ENCODE results near the gene MYO7A.

Gene MYO7A

DNA sequence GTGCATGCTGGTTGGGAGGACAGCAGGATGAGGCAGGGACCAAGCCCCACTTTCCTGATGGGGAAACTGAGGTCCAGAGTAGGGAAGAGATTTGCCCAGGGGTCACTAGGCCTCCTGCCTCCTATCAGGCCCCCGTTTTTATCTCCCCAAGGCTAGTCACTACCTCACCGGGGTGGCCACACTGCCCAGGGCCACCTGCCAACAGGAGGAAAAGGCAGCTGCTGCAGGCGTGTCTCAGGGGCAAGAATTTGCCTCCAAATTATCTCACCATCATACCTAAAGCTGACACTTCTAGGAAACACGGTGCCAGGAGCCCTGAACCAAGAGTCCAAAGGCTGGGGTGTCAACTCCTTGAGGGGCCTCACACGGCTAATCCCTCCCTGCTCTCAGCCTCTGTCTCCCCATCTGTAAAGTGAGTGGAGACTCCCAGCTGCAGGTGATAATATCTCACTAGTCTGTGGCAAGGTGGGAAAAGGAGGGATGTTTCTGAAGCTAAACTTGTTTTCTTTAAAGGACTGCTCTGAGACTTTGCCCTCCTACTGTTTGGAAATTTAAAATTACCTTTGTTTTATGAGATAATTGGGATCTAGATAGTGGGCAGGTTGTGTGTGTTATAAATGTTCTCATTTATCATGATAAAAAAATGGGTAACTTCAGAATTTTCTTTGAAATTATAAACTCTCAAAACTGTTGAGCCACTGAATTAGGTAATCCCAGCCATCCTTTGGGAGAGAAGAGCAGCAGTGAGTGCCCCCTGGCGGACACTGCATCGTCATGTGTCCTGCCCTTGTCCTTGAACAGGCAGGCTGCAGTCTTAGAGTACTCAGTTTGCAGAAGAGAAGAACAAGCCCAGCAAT, 60.0 kb downstream of the MYO7A start:
- DNase-seq, result peak; percentile 62

DNA sequence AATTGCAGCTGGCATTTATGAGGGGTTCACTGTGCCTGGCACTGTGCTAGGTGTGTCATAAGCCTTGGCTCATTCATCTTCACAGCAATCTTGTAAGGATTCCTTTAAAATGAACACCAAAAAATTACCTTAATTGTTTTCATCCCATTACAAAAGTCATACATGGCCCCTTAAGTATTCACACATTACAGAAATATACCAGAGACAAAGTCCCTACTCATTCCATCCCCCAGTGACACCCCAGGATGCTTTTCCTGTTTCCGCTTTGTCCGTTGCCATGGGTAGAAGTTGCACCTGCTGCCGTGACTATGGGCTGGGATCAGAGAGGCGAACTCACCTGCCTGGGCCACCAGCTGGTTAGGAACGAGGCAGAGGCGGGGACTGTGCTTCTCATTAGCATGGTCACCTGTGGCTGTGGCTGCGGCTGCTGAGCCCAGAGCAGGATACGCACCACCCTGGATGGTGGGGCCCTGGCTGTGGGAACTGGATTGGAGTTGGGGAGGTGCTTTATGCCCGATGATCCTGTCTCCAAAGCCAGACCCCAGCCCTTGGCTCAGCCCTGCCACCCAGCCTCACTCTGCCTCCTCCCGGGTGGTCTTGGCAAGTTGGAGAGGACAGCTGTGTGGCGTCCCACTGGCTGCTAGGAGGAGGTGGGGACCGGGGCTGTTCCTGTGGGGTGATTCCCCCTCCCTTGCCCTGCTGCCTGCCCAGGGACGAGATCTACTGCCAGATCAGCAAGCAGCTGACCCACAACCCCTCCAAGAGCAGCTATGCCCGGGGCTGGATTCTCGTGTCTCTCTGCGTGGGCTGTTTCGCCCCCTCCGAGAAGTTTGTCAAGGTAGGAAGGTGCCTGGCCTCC, 60.8 kb downstream of the MYO7A start:
- no peak for DNase-seq

DNA sequence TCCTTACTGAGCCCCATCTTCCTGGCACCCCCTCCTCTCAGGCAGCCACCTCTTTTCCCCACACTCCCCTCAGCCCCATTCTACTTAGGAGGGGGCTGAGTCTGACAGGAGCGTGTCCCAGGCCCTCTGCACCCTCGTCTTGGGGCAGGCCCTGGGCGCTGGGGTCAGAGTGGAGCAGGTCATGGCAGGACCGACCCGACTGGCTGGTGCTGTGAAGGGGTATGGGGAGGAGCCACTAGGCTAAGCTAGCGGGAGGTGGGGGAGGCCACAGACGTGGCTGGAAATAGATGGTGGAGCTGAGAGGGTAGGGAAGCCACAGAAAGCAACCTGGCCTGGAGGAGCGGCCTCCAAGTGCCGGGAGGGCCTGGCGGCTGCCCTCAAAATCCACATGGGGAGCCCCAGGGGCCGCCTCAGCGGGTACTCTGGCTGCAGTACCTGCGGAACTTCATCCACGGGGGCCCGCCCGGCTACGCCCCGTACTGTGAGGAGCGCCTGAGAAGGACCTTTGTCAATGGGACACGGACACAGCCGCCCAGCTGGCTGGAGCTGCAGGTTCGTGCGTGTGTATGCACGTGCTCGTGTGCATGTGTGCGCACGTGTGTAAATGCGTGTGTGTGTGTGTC, 61.7 kb downstream of the MYO7A start:
- no peak for DNase-seq

DNA sequence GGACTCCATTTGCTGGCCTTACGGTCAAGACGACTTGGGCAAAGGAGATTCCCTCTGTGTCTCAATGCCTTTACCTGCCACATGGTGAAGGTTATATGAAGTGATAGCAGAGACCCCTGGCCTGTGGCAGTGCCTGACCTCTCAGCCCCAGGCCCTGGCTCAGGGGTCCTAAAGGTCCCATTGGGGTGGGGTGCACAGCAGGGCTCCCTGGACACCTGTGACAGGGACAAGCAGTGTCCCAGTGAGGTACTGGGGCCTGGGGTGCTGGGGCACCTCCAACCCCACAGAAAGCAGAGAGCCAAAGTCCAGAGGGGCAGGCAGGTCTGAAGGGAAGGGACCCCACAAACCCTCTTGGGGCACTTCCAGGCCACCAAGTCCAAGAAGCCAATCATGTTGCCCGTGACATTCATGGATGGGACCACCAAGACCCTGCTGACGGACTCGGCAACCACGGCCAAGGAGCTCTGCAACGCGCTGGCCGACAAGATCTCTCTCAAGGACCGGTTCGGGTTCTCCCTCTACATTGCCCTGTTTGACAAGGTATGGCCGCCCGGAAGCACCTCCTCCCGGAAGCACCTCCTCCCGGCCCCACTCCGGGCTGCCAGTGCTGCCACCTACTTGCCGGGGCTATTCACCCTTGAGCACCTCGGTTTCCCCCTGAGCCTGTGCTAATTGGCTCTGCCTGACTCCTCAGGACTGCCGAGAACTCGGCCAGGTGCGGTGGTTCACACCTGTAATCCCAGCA, 62.5 kb downstream of the MYO7A start:
- DNase-seq, result no peak

DNA sequence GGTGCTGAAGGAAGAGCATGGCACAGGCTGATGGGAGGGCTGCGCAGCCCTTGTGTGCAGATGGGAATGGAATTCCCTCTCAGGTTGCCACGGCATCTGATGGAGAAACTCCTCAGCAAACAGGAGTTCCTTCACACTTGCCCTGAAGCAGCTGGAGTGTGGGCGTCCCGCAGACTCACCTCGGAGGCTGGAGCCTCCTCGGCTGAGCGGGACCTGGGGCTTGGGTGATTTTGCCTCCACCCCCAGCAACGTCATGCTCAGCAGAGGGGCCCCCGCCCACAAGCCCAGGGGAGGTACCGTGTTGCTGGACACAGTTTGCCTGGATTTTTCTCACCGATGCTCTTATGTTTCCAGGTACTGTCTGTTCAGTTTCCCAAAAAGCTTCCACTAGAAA, 63.4 kb downstream of the MYO7A start:
- DNase-seq, result no peak

DNA sequence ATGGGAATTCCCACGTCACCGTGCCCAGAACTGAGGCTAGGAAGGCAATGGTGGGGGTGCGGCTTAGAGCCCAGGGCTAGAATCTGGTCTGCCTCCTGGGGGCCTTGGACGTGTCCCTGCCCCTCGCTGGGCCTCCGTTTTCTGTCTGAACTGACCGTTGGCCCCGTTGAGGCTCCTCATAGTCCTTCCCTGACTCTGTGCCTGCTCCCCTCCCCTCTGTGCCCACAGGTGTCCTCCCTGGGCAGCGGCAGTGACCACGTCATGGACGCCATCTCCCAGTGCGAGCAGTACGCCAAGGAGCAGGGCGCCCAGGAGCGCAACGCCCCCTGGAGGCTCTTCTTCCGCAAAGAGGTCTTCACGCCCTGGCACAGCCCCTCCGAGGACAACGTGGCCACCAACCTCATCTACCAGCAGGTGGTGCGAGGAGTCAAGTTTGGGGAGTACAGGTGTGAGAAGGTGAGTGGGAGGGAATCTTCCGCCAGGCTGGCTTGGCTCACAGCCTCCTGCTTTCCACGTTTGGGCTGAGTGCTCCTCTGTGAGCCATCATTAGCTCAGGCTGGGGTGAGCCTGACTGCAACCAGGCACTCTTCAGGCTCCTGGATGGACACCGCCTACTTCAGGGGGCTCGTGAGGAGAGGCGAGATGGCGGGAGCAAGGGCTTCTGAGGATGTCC, 63.9 kb downstream of the MYO7A start:
- peak; percentile 58 for DNase-seq

DNA sequence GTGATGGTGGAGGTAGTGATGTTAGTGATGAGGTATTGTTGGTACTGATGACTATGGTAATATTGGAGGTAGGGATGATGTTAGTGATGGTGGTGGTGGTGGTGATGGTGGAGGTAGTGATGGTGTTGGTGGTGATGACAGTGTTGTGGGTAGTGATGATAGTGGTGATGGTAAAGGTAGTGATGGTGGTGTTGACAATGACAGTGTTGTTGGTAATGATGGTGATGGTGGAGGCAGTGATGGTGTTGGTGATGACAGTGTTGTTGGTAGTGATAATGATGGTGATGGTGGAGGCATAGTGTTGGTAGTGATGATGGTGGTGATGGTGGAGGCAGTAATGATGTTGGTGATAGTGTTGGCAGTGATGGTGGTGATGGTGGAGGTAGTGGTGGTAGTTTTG, 65.1 kb downstream of the MYO7A start:
- DNase-seq, result no peak

DNA sequence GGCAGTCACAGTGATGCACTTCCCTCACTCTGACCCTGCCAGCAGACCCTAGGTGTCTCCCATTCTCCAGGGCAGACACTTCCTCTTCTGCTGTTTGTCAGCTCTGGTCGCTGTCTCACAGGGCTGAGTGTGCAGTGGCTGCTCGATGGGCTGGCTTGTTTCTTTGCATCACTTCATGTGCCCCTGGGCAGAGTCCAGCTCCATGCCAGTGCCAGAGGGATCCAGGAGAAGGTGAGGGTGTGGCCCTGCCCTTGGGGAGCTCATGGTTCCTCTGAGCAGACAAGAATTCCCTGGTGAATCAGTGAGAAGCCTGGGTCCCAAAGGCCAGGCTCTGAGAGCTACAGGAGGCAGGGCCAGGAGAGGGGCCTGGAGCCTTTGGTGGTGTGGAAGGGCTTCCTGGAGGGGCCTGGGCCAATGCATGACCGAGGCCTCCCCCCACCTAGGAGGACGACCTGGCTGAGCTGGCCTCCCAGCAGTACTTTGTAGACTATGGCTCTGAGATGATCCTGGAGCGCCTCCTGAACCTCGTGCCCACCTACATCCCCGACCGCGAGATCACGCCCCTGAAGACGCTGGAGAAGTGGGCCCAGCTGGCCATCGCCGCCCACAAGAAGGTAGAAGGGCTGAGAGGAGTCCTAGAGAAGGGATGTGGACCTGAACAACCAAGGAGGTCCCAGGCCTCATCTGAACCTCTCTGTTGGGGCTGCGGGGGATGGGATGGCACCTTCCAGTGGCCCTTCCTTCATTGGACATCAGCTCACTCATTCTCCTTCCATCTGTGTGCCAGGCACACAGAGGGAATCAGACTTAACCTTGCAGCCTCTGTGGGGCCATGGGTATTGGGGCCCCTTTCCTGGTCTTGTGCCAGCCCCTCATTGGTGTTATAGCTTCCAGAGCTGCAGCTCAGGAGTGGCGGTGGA, 66.1 kb downstream of the MYO7A start:
- DNase-seq, result no peak

DNA sequence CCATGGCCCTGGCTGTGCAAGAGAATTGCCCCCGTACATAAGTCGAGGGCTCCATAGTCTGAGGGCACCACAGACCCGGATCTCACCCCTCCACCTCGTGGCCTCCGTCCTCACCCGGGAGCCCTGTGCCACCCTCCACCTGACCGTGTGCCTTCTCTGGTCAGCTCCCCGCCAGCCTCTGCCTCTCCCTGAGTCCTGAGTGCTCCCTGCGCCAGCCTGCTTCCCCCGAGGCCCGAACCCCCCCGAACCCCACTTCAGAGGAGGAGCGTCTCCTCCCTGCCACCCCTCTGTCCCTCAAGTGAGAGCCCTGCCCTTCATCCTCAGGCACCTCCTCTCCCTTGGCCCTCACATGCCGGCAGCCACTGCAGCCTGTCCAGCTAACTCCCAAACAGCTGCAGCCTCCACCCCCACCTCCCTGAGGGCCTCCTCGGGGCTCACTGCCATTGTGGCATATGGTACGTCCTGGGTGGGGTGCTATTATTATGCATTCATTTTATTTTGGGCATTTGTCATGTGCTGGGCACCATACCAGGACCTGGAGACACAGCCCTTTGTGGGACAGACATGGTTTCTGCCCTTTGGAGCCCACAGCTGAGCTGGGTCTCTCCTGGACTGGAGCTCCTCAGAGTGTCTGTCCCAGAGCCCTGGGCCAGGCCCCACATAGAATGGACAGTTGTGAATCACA, 67.2 kb downstream of the MYO7A start:
- DNase-seq, result no peak

DNA sequence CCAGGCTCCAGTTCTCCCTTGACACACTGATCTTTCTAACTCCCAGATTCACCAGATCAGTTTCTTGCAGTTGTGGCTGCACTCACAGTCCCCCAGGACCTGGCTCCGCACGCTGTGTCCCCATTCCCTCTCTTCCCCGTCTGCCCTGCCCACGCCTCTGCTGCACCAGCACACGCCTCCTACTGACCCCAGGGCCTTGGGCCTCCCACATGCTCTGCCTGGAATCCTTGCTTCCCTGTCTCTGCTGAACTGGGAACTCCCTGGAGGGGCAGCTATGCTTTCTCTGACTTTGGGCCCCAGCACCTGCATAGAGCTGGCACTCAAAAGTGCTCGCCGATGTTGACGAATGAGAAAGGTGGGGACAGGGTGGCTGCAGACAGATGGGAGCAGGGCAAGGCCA, 68.9 kb downstream of the MYO7A start:
- no peak for DNase-seq

DNA sequence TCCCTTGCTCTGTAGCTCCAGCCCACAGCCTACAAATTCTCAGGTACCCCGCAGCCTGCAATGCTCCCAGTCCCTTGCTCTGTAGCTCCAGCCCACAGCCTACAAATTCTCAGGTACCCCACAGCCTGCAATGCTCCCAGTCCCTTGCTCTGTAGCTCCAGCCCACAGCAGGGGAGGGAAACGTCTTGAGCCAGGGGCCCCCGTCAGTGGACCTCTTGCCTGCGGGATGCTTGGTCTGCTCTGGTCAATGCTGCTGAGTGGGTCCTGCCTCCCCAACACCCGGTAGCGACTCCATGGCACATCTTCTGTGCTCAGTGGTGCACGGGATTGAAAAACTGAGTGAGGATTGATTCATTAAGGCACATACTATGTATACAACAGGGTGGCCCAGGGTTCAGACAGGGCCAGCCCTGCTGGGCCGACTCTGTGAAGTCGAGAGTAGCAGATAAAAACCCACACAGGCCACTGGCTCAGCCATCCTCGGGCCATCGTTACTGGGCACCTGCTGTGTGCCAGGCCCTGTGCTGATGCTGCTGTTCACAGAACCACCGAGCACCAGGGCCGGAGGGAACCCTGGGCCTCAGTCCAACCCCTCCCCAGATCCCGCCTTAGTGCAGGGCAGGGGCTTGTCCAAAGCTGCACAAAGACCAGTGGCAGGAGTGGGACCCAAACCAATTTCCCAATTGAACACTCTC, 69.7 kb downstream of the MYO7A start:
- no peak for DNase-seq

DNA sequence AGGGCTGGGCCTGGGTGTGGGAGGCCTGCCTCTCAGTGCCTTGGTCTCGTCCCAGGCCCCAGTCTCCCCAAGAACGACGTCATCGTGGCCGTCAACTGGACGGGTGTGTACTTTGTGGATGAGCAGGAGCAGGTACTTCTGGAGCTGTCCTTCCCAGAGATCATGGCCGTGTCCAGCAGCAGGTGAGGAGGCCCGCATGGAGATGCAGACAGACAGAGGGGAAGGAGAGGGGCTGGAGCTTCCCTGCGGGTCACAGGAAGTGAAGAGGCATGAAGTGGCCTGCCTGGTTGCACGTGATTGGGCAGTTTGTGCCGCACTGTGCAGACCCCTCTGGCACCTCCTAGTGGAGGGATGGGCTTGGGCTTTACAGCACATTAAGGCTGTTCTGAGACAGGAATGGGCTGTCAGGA, 70.4 kb downstream of the MYO7A start:
- DNase-seq, result peak; percentile 16

DNA sequence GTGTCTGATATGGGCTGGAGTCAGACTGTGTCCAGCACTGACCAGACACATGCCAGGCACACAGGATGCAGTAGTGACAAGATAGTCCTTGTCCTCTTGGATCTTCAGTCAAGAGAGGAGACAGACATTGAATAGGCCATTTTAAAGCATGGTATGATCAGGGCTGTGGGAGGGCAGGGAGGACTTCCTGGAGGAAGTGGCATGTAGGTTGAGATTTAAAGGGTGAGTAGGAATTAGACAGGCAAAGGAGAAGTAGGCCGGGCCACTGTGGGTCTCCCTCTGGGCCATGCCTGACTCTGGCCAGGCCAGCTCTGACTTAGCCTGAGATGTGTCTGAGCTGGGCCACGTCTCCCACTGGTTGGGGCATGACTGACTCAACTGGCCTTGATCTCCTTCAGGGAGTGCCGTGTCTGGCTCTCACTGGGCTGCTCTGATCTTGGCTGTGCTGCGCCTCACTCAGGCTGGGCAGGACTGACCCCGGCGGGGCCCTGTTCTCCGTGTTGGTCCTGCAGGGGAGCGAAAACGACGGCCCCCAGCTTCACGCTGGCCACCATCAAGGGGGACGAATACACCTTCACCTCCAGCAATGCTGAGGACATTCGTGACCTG, 71.2 kb downstream of the MYO7A start:
- DNase-seq, result no peak

DNA sequence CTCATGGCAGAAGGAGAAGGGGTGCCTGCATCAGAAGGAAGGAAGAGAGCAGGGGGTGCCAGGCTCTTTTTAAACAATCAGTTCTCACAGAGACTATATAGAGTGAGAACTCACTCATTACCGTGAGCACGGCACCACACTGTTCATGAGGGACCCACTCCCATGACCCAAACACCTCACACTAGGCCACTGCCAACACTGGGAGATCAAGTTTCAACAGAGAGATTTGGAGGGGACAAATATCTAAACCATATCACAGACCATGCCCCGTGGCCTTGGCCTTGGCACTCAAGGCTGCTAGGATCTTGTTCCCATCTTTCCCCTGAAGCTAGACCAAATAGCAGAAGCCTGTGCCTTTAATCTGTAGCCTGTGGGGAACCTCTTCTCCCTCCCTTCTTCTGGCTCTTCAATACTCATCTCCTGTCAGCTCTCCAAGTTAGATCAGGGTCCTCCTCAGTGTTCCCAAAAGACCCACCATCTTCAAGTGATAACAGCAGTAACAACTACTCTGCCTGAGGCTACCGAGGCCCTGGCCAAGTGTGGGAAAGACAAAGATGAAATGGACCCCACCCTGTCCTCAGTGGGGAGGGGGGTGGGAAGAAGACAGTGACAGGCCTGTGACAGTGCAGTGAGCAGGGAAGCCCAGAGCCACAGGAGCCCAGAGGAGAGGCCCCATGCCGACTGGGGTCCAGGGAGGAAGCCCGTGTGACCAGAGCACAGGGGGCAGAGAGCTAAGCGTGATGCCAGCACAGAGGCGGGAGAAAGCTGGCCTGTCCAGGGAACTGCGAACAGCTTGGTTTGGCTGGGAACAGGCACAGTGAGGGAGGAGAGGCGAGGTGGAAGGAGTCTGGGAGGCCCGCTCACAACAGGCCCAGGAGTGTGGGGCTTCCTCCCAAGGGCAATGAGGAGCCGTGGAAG, 72.6 kb downstream of the MYO7A start:
- no peak for DNase-seq

DNA sequence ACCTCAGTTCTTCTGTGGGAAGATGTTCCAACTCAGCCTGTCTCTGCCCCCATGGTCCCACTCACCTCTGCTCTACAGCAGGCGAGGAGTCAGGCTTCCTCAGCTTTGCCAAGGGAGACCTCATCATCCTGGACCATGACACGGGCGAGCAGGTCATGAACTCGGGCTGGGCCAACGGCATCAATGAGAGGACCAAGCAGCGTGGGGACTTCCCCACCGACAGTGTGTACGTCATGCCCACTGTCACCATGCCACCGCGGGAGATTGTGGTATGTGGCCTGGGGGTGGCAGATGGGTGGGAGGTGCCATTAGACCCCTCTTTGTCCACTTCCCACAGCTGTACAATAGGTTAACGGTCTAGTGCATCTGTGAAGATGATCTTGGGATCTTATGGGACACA, 73.3 kb downstream of the MYO7A start:
- no peak for DNase-seq

DNA sequence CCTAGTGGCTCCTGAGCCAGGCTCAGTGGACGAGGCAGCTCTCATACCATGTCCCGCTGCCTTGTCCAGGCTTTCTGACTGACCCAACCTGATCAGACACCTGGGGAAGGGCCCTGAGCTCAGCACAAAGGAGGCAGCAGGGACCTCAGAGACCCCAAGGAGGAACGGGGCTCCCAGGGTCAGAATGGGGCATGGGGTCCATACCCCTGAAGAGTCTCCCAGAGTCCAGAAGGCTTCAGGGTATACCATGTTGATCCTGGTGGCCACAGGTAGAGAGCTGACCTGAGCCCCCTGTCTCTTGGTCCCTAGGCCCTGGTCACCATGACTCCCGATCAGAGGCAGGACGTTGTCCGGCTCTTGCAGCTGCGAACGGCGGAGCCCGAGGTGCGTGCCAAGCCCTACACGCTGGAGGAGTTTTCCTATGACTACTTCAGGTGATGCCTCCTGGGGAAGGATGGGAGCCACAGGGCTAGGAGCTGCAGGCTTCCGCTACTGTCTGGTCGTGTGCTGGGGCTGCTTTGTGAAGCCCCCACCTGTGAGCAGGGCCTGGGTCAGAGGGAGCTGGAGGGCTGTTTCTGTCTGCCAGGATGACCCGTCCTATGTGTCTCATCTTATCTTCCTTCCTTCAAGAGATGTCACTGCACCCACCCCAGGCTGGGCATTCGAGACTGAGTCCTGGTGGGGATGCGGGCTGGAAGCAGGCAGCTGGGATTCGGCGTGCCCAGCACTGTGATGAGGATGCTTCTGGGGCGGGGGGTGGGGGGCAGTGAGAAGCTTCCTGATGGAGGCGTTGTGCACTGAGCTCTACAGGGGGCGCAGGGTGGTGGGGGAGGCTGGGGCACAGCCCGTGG, 74.2 kb downstream of the MYO7A start:
- no peak for DNase-seq
